ENCODE measurements around the gene GRSF1.
"Not testable (repeated sequence)": the region's sequence is repeated elsewhere in the genome, so short reads cannot be mapped to it uniquely, and the experiment has no call there.

GRCh38 chr4:70840631-70841030 lies 941 bp upstream of the GRSF1 start:
- TF ChIP-seq, protein P1, sequence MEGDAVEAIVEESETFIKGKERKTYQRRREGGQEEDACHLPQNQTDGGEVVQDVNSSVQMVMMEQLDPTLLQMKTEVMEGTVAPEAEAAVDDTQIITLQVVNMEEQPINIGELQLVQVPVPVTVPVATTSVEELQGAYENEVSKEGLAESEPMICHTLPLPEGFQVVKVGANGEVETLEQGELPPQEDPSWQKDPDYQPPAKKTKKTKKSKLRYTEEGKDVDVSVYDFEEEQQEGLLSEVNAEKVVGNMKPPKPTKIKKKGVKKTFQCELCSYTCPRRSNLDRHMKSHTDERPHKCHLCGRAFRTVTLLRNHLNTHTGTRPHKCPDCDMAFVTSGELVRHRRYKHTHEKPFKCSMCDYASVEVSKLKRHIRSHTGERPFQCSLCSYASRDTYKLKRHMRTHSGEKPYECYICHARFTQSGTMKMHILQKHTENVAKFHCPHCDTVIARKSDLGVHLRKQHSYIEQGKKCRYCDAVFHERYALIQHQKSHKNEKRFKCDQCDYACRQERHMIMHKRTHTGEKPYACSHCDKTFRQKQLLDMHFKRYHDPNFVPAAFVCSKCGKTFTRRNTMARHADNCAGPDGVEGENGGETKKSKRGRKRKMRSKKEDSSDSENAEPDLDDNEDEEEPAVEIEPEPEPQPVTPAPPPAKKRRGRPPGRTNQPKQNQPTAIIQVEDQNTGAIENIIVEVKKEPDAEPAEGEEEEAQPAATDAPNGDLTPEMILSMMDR (conservative IDR thresholded peaks at IDR 0.05) = not testable (repeated sequence)
- TF ChIP-seq EZH2 (IDR thresholded peaks at IDR 0.05; ENCODE audit: low read depth) = not testable (repeated sequence)
